ENCODE data around the gene WNT3. TPM values are rescaled to one million over a fixed set of nuclear protein-coding genes. Genes with fewer than 3 reads are reported as not detected.

The WNT3 gene
- total RNA-seq, 1 experiment from 2014 or later: 5.5 TPM

- TF ChIP-seq POLR2AphosphoS5 (IDR thresholded peaks at IDR 0.05; ENCODE audit: low read depth, low read length) (no peak), FOSL1 (IDR thresholded peaks at IDR 0.05; ENCODE audit: low read depth) (no peak), CEBPB (IDR thresholded peaks at IDR 0.05; ENCODE audit: low read depth) (no peak), RAD21 (IDR thresholded peaks at IDR 0.05; ENCODE audit: low read depth) (no peak), REST (IDR thresholded peaks at IDR 0.05; ENCODE audit: low read depth) (no peak), MAX (IDR thresholded peaks at IDR 0.05) (no peak), JUND (IDR thresholded peaks at IDR 0.05) (no peak), ZFX (IDR thresholded peaks at IDR 0.05) (no peak), ATF3 (IDR thresholded peaks at IDR 0.05) (no peak), EGR1 (IDR thresholded peaks at IDR 0.05; ENCODE audit: low read depth) (no peak), EZH2 (IDR thresholded peaks at IDR 0.05) (no peak), ZBTB33 (IDR thresholded peaks at IDR 0.05; ENCODE audit: extremely low read depth, insufficient replicate concordance, low read length) (no peak), SRF (IDR thresholded peaks at IDR 0.05; ENCODE audit: low read depth) (no peak)
- H4K20me1 ChIP-seq (ENCODE audit: insufficient read depth): no peaks in the 10 kb centered on the region
- H3K27ac ChIP-seq (ENCODE audit: low read depth, low read length): no peak overlapping the region
- no peak overlapping the region for H3K9ac ChIP-seq (ENCODE audit: low read length)
- H3K9me2 ChIP-seq (ENCODE audit: insufficient read depth): no peaks in the 10 kb centered on the region
- ChIA-PET CTCF (no interaction called here), POLR2A (no interaction called here), RAD21 (ENCODE audit: low non-redundant PET in 1 of 2, low total read pairs in 2 of 2, uncharacterized antibody in 2 of 2, unreplicated experiment in 2 of 2) (no interaction called here)
- ATAC-seq: no peak
- H3K79me2 ChIP-seq (ENCODE audit: insufficient read depth, low read length): no peaks in the 10 kb centered on the region
- no peak for DNase-seq (ENCODE audit: low read depth, low spot score)
- BruUV-seq (replicated peaks): no TSS peak
- H2AFZ ChIP-seq (ENCODE audit: low read depth, low read length, poor library complexity, severe bottlenecking): no peak overlapping the region
- H3K4me1 ChIP-seq (ENCODE audit: control insufficient read depth in 1 of 2, insufficient read depth in 2 of 2, low read length in 2 of 2): peaks cover 3 to 33% of the 10 kb centered on the region in 2 experiments; a peak in 3 of 4 replicates
- H3K9me3 ChIP-seq (ENCODE audit: control insufficient read depth in 1 of 2, insufficient read depth in 1 of 2, low read depth in 1 of 2, low read length in 2 of 2): no peaks in the 10 kb centered on the region
- no peak overlapping the region for H3K4me3 ChIP-seq (replicated peaks in 1 of 2; ENCODE audit: low read depth in 1 of 2, low read length in 2 of 2)
- no peaks in the 10 kb centered on the region for H3K36me3 ChIP-seq (ENCODE audit: control insufficient read depth in 1 of 2, insufficient read depth in 2 of 2, low read length in 2 of 2)
- H3K27me3 ChIP-seq (ENCODE audit: insufficient read depth, low read length): no peaks in the 10 kb centered on the region
- H3K4me2 ChIP-seq (ENCODE audit: low read length): no peak overlapping the region
- intact Hi-C loops (cut with micrococcal nuclease): no loop called here
These were observed 40.3 kb downstream of the WNT3 start for GRCh38 chr17:46777943-46778915.

All from HCT116 (cell line).